NCI-H748 treated with DMSO at 0.1 percent for 48 hours (cell line): ENCODE results near the gene DCLK3.

ENCODE experiments used
- DNase-seq: peaks from one replicate; lab custom pipeline; 2025; lab: John Stamatoyannopoulos, UW

DCLK3 gene

DNA sequence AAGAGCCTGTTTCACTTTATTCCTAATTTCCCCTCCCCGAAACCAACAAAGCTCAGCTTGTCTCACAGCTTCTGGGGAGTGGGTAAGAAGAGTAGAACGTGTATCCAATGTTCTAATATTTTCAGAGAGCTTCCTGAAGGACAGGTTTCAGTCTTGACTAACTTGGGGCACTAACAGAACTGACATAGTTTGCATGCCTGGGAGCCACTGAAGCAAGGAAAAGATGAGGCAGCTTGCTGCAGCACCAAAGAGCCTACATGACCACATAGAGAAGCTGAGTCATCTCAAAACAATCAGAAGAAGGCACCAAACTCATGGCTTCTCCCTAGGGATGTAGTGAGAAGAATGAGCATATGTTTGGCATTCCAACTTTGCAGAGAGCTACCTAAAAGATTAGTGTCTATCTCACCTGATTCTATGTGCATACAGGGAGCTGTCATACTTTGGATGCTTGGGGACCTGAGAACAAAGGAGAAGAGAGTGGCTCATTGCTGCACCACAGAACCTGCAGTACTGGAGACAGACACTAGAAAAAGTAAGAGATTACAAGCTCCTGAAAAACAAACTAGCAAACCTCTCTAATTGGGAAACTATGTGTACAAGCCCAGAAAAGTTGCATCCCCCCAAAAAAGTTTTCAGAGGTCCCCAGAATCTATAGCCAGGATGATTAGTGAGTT lies 86.9 kb downstream of the DCLK3 start:
- no peak for DNase-seq

DNA sequence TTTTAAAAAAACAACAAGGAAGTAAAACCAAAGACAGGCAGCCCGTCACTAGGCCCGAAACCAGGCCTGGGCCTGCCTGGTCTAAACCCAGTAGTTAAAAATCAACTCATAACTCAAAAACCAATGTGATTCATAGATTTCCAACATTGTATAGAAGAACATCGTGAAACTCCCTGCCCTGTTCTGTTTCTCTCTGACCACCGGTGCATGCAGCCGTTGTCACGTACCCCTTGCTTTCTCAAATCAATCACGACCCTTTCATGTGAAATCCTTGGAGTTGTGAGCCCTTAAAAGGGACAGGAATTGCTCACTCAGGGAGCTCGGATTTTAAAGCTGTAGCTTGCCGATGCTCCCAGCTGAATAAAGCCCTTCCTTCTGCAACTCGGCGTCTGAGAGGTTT lies 89.5 kb downstream of the DCLK3 start:
- DNase-seq: no peak

DNA sequence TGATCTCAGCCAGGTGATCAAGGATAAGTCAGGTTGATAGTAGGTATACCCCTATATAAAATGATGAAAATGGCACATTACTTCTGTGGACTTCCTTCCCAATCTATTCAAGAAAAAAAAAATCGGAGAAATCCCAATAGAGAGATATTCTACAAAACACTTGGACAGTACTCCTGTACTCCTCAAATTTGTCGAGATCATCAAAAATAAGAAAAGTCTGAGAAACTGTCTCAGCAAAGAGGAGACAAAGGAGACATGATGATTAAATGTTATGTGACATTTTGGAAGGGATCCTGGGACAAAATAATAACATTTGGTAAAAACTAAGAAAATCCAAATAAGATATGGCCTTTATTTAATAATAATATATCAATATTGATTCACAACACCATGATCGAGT lies 94.6 kb downstream of the DCLK3 start:
- no peak for DNase-seq

DNA sequence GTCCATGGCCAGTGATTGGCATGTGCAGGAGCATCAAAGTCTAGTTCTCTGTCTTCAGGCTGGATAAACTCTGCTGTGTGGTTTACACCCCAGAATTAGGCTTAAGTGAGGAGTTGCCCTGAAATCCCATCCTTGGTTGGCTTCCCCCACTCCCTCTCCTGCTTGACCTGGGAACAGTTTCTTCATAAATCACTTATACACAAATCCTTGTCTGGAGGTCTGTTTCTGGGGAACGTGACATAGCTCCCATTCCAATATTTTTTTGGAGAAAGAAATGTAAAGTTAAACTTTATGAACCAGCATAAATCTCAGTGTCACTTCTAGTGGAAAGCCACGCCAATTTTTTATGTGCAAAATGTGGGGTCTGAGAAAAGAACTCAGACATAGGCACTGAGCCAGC lies 98.2 kb downstream of the DCLK3 start:
- DNase-seq: no peak

DNA sequence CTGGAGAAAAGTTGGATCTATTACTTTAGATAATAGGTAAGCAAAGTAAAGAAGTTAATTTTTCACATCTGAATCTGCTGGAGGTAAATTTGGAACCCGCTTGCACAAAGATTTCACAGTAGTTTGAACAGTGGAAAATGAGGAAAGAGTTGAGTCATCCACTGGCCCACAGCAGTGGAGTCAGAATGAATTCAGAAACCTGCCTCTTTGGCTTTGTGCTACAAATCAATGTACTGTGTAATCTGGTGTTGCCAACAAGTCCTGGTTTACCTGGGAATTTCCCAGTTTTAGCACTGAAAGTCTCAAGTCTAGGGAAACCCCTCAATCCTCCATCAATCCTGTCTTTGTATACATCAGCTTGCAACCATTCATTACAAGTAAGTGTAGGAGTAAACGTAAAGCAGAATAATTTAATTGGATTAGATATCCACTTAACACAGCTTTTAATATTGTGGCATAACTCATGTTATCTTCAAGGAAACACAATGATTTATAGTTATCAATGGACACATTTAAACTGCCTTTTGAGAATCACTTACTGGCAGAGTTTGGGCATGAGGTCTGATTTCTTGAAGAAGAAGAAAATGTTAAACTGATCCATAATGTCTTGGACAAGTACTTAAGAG lies 100.6 kb downstream of the DCLK3 start:
- DNase-seq: no peak

DNA sequence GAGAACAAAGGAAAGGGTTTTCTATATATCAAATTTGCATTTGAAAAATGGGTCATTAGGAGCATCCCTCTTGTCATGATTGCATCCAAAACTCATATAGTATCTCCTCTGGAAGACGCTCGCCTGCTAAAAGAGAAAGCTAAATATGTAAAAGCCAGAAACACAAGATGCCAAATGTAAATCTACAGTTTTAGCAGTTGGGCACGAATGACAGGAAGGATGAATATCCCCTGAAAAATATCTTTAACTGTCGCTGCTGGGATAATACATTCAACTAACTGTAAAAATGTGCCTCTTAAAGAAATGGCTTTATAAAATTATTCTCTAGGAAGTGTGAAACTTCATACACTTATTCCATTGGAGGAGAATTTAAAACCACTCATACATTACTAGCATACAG lies 101.7 kb downstream of the DCLK3 start:
- no peak for DNase-seq
